ENCODE measurements around the gene RABEPK.
A peak's percentile ranks its signal among the peaks of the same experiment; 100 is the strongest.
"Not testable (repeated sequence)": the region's sequence is repeated elsewhere in the genome, so short reads cannot be mapped to it uniquely, and the experiment has no call there.

Gene RABEPK

GRCh38 chr9:125202846-125203618 lies 2.7 kb downstream of the RABEPK start:
- DNase-seq = peak; percentile 84

DNA sequence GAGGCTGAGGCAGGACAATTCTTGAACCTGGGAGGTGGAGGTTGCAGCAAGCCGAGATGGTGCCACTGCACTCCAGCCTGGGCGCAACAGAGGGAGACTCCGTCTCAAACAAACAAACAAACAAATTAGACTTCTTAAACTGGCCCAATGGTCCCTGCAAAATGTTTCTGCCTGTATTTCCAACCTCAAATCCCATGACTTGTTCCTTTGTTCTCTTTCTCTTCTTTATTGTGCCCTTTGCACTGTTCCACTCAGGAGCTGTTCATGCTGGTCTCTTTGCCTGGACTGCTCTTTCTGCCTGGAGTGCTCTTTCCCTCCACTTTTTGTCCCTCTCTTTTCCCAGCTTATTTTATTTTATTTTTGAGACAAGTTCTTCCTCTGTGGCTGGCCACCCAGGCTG lies 4.1 kb downstream of the RABEPK start:
- DNase-seq = no peak

- no peak for DNase-seq
Observed at GRCh38 chr9:125214186-125214585, 13.8 kb downstream of the RABEPK start.

DNA sequence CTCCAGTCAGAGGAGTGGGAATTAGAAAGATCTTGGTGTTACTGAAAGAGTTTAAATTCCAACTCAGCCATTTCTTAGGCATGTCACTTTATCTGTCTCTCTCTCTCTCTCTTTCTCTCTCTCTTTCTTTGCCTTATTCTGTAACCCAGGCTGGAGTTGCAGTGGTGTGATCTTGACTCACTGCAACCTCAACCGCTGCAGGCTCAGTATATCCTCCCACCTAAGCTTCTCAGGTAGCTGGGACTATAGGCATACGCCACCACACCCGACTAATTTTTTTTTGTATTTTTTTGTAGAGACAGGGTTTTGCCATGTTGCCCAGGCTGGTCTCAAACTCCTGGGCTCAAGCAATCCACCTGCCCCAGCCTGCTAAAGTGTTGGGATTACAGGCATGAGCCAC lies 18.3 kb downstream of the RABEPK start:
- DNase-seq = no peak

- not testable (repeated sequence) for DNase-seq
Observed at GRCh38 chr9:125224858-125225257, 24.5 kb downstream of the RABEPK start.

- no peak for DNase-seq
Observed at GRCh38 chr9:125227761-125228160, 27.4 kb downstream of the RABEPK start.

GRCh38 chr9:125233678-125234077 lies 33.3 kb downstream of the RABEPK start:
- no peak for DNase-seq

GRCh38 chr9:125234099-125234498 lies 33.8 kb downstream of the RABEPK start:
- DNase-seq = not testable (repeated sequence)

GRCh38 chr9:125235804-125236519 lies 35.6 kb downstream of the RABEPK start:
- no peak for DNase-seq

DNA sequence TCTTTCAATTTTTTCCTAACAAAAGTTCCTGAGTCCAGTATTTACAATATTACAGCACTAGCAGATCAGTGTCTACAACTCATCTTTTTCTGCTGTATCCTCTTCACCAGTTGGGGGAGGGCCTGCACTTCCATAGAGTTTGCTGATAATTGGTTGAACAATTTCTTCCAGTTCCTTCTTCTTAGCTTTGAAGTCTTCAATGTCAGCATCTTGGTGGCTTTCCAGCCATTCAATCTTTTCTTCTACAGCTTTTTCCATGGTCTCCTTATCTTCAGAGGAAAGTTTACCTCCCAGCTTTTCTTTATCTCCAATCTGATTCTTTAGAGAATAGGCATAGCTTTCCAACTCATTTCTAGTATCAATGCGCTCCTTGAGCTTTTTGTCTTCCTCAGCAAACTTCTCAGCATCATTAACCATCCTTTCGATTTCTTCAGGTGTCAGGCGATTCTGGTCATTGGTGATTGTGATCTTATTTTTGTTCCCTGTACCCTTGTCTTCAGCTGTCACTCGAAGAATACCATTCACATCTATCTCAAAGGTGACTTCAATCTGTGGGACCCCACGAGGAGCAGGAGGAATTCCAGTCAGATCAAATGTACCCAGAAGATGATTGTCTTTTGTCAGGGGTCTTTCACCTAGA lies 36.3 kb downstream of the RABEPK start:
- not testable (repeated sequence) for DNase-seq

GRCh38 chr9:125238127-125238914 lies 38.0 kb downstream of the RABEPK start:
- DNase-seq = no peak

GRCh38 chr9:125238915-125239446 lies 38.6 kb downstream of the RABEPK start:
- no peak for DNase-seq

- DNase-seq = no peak
Observed at GRCh38 chr9:125239631-125240597, 39.6 kb downstream of the RABEPK start.

DNA sequence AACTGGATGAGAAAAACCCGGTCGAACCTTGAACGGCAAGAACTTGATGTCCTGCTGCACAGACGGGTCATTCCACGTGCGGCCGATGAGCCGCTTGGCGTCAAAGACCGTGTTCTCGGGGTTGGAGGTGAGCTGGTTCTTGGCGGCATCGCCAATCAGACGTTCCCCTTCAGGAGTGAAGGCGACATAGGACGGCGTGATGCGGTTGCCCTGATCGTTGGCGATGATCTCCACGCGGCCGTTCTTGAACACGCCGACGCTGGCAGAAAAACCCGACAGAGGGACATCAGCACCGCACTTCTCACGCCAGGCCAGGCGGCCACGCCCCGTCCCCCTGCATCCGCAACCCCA lies 40.3 kb downstream of the RABEPK start:
- DNase-seq = no peak

GRCh38 chr9:125241000-125241862 lies 40.9 kb downstream of the RABEPK start, which contains the start of gene HSPA5:
TSS of gene HSPA5 (minus strand) at chr9:125241343. CDS start at chr9:125241126, 217 bp downstream.
- DNase-seq = peak; percentile 98

- DNase-seq = no peak
Observed at GRCh38 chr9:125241863-125242739, 41.8 kb downstream of the RABEPK start.

- DNase-seq = no peak
Observed at GRCh38 chr9:125243792-125244260, 43.5 kb downstream of the RABEPK start.

- no peak for DNase-seq
Observed at GRCh38 chr9:125246261-125246667, 45.9 kb downstream of the RABEPK start.

DNA sequence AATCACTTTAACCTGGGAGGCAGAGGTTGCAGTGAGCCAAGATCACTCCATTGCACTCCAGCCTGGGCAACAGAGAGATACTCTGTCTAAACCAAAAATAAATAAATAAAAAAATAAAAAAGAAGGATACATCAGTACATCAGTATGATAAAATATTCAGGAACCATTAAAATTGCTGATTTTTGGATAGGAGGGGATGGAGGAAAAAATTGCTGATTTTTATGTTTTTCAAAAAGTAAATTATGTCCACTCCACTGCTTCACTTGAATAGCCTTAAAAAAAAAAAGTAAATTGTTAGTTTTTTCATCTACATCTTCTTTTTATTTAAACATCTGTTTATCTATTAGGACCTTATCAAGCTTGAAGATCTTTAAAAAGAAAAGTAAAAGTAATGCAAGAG lies 53.9 kb downstream of the RABEPK start:
- no peak for DNase-seq

Data from DMS 273 treated with DMSO at 0.1 percent for 48 hours (cell line).